Kidney epithelial cell (primary cell): ENCODE data around the gene RNH1. TPM values are rescaled to one million over a fixed set of nuclear protein-coding genes. Genes with fewer than 3 reads are reported as not detected.

Experiments
- DNase-seq: peaks from one replicate; pipeline ENCODE4 v3.0.0-alpha.2; 2010; ENCODE audit warnings: low read depth
- H3K27me3 ChIP-seq: 2 replicates; pipeline ENCODE4 v1.6.0; 2011; ENCODE audit warnings: low read length; ENCODE audit not compliant: control insufficient read depth, insufficient read depth
- H3K36me3 ChIP-seq: 2 replicates; pipeline ENCODE4 v1.5.1; 2011; ENCODE audit warnings: low read length; ENCODE audit not compliant: control insufficient read depth, insufficient read depth
- H3K4me3 ChIP-seq: 2 replicates; pipeline ENCODE4 v1.5.1; 2011; ENCODE audit warnings: low read depth, mild to moderate bottlenecking, control low read depth, low read length
- CTCF ChIP-seq: IDR thresholded peaks from 2 replicates; pipeline ENCODE4 v1.5.1; 2011; ENCODE audit warnings: mild to moderate bottlenecking, moderate library complexity, low read length, control low read depth, inconsistent platforms; ENCODE audit not compliant: insufficient read depth, poor library complexity, severe bottlenecking
- total RNA-seq: library from RNA; depleted of rRNA; stranded (reverse); fragments of >200 nt; gene quantifications from 2 replicates; pipeline ENCODE4 v1.2.3, GENCODE V29; 2015

Gene RNH1
- total RNA-seq, 1 donor from 2014 or later: 229 TPM

DNA sequence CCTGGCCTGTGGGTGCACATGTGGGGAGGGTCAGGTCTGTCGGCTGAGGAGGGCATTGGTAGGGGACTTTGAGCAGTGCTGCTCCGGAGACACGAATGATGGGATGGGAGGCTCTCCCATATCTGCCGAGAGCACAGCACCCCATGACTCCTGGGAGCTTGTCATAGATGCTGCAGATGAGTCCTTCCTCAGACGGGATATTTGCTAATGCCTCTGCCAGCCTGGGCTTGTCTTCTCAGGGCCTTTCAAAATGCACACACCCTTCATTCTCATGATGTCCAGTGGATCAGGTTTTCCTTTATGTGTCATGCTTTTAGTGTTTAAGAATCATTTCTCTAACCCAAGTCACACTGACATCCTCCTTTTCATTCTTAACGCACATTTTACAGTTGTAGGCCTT lies 8.1 kb upstream of the RNH1 start:
- no peak for DNase-seq
- no peak for TF ChIP-seq CTCF
- no peak overlapping the region for H3K4me3 ChIP-seq
- H3K36me3 ChIP-seq: no peaks in the 10 kb centered on the region
- H3K27me3 ChIP-seq: no peaks in the 10 kb centered on the region

GRCh38 chr11:514606-515005 lies 7.6 kb upstream of the RNH1 start:
- H3K27me3 ChIP-seq: no peaks in the 10 kb centered on the region
- TF ChIP-seq CTCF: no peak
- H3K36me3 ChIP-seq: no peaks in the 10 kb centered on the region
- H3K4me3 ChIP-seq: no peak overlapping the region
- DNase-seq: no peak

GRCh38 chr11:512761-513595 lies 5.9 kb upstream of the RNH1 start:
- no peak for DNase-seq

DNA sequence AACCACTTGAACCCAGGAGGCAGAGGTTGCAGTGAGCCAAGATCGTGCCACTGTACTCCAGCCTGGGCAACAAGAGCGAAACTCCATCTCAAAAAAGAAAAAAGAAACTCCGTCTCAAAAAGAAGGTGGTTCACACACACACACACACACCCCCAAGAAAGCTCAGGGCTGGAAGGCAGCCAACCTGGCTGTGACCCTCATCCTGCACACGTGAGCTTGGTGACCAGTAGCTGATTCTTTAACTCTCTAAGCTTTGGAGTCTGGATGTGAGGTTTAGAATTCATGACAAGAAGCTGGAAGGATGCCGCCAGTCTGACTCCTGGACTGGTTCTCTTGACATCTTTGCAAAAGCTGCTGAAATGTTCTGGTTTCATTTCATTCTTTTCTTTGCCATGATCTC lies 1.9 kb upstream of the RNH1 start:
- no peaks in the 10 kb centered on the region for H3K36me3 ChIP-seq
- no peak overlapping the region for H3K4me3 ChIP-seq
- no peak for DNase-seq
- H3K27me3 ChIP-seq: no peaks in the 10 kb centered on the region
- no peak for TF ChIP-seq CTCF

More at GRCh38 chr11:512761-513595, 5.9 kb upstream of the RNH1 start:
- H3K36me3 ChIP-seq: no peaks in the 10 kb centered on the region
- TF ChIP-seq CTCF: no peak
- H3K4me3 ChIP-seq: no peak overlapping the region
- no peaks in the 10 kb centered on the region for H3K27me3 ChIP-seq

GRCh38 chr11:507727-508515 lies 879 bp upstream of the RNH1 start:
- no peak for TF ChIP-seq CTCF
- H3K27me3 ChIP-seq: no peaks in the 10 kb centered on the region
- peak overlapping the region; percentile 67 for H3K4me3 ChIP-seq
- DNase-seq: no peak
- no peaks in the 10 kb centered on the region for H3K36me3 ChIP-seq
